BE2C (cell line): ENCODE results near the gene MAPRE3.

Experiments used
- DNase-seq: peaks from one replicate; pipeline ENCODE4 v3.0.0-alpha.2; 2020
- H3K27me3 ChIP-seq: fragments of 250-450 bp; sonication (Bioruptor Pico); 2 replicates; pipeline ENCODE4 v1.5.1; 2020; ENCODE audit warnings: mild to moderate bottlenecking
- H3K36me3 ChIP-seq: fragments of 250-450 bp; sonication (Bioruptor Pico); 2 replicates; pipeline ENCODE4 v1.5.1; 2020; ENCODE audit warnings: mild to moderate bottlenecking
- H3K4me1 ChIP-seq: fragments of 250-450 bp; sonication (Bioruptor Pico); 2 replicates; pipeline ENCODE4 v1.5.1; 2020
- H3K4me3 ChIP-seq: 2 replicates; pipeline ENCODE4 v1.5.1; 2011; ENCODE audit warnings: low read depth, low read length
- H3K9me3 ChIP-seq: fragments of 250-450 bp; sonication (Bioruptor Pico); 2 replicates; pipeline ENCODE4 v1.5.1; 2020
- CTCF ChIP-seq: IDR thresholded peaks from 2 replicates; pipeline ENCODE4 v1.5.1; 2012; ENCODE audit warnings: mild to moderate bottlenecking, low read depth, low read length

The MAPRE3 gene

GRCh38 chr2:26991717-26992116, 21.3 kb downstream of the MAPRE3 start:
- Histone ChIP-seq H3K27me3 (no peaks in the 10 kb centered on the region), H3K9me3 (no peaks in the 10 kb centered on the region), H3K36me3 (no peaks in the 10 kb centered on the region), H3K4me3 (no peak overlapping the region), H3K4me1 (no peaks in the 10 kb centered on the region)
- DNase-seq: no peak
- TF ChIP-seq CTCF: no peak

- no peak for DNase-seq
- H3K36me3 ChIP-seq: no peaks in the 10 kb centered on the region
- no peak overlapping the region for H3K4me3 ChIP-seq
- no peaks in the 10 kb centered on the region for H3K27me3 ChIP-seq
- H3K4me1 ChIP-seq: no peaks in the 10 kb centered on the region
- no peak for TF ChIP-seq CTCF
- H3K9me3 ChIP-seq: no peaks in the 10 kb centered on the region
These were observed 23.3 kb downstream of the MAPRE3 start for GRCh38 chr2:26993768-26994167.

GRCh38 chr2:26994983-26995382, 24.5 kb downstream of the MAPRE3 start:
- Histone ChIP-seq H3K4me3 (no peak overlapping the region), H3K27me3 (no peaks in the 10 kb centered on the region), H3K4me1 (no peaks in the 10 kb centered on the region), H3K9me3 (no peaks in the 10 kb centered on the region), H3K36me3 (no peaks in the 10 kb centered on the region)
- no peak for TF ChIP-seq CTCF
- no peak for DNase-seq

DNA sequence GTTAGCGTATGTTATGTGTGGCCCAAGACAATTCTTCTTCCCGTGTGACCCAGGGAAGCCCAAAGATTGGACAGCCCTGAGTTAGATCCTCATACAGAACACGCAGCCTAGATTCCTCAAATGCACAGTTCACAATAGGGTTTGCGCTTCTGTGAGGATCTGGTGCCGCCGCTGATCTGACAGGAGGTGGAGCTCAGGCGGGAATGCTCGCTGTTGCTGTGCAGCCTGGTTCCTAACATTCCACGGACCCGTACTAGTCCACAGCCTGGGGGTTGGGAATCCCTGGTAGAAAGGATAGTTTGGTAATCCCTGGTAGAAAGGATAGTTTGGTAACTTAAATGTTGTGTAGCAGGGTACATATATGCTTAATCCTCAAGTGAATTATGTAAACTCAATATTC, 27.0 kb downstream of the MAPRE3 start:
- no peaks in the 10 kb centered on the region; the same call in 1 of the 2 replicates for H3K4me1 ChIP-seq
- H3K27me3 ChIP-seq: no peaks in the 10 kb centered on the region
- no peaks in the 10 kb centered on the region for H3K9me3 ChIP-seq
- no peak for DNase-seq
- H3K4me3 ChIP-seq: no peak overlapping the region
- H3K36me3 ChIP-seq: no peaks in the 10 kb centered on the region
- no peak for TF ChIP-seq CTCF

- TF ChIP-seq CTCF: no peak
- Histone ChIP-seq H3K9me3 (no peaks in the 10 kb centered on the region), H3K4me1 (no peaks in the 10 kb centered on the region; the same call in 1 of the 2 replicates), H3K27me3 (no peaks in the 10 kb centered on the region), H3K36me3 (no peaks in the 10 kb centered on the region), H3K4me3 (no peak overlapping the region)
- DNase-seq: no peak
These were observed 27.9 kb downstream of the MAPRE3 start for GRCh38 chr2:26998323-26998722.

DNA sequence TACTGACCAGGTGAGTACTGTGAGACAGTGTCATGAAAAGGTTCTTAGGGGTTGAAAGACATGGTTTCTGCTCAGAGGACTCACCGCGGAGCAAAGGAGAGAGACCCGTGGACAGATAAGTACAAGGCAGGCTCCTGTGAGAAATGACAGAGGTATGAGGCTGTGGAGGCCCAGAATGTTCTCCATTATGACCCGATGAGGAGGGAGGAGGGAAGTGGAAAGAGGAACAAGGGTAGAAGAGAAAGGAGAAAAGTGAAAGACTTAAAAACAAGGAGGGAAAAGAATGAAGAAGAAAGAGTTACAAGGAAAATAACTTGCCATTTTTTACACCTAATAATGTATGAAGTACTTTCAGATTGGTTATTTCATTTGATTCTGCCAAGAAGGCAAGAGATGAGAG, 29.8 kb downstream of the MAPRE3 start:
- Histone ChIP-seq H3K4me1 (no peaks in the 10 kb centered on the region; the same call in 1 of the 2 replicates), H3K9me3 (no peaks in the 10 kb centered on the region), H3K36me3 (no peaks in the 10 kb centered on the region), H3K27me3 (no peaks in the 10 kb centered on the region), H3K4me3 (no peak overlapping the region)
- DNase-seq: no peak
- no peak for TF ChIP-seq CTCF
